ENCODE data around the gene HOXC11. TPM values are rescaled to one million over a fixed set of nuclear protein-coding genes. Genes with fewer than 3 reads are reported as not detected.

HOXC11 gene
- total and polyA plus RNA-seq, 2 of the 4 experiments (the other 2 are of a cell fraction) = not detected

GRCh38 chr12:54004841-54005530 is 32.1 kb downstream of the HOXC11 start:
- no peak overlapping the region for H2BK5ac ChIP-seq (ENCODE audit: low read depth, low read length, poor library complexity, severe bottlenecking)
- TF ChIP-seq CHD1 (IDR thresholded peaks at IDR 0.05; ENCODE audit: low read depth, low read length) = no peak
- no peak for TF ChIP-seq MAFK (IDR thresholded peaks at IDR 0.05; ENCODE audit: low read depth, low read length)
- no peak for TF ChIP-seq RAD21 (IDR thresholded peaks at IDR 0.05; ENCODE audit: low read length)
- no peak for TF ChIP-seq RCOR1 (IDR thresholded peaks at IDR 0.05; ENCODE audit: insufficient replicate concordance, low read length)
- no peak for TF ChIP-seq FOS (IDR thresholded peaks at IDR 0.05; ENCODE audit: low read depth, low read length)
- TF ChIP-seq ELK1 (IDR thresholded peaks at IDR 0.05; ENCODE audit: borderline replicate concordance, low read depth, low read length) = no peak
- no peak for TF ChIP-seq MAZ (IDR thresholded peaks at IDR 0.05; ENCODE audit: borderline replicate concordance, low read depth, low read length)
- no peak for TF ChIP-seq MXI1 (IDR thresholded peaks at IDR 0.05; ENCODE audit: borderline replicate concordance, low read depth, low read length)
- TF ChIP-seq CTCF (conservative IDR thresholded peaks at IDR 0.05; ENCODE audit: low read depth, low read length) = no peak
- no peak for TF ChIP-seq SMC3 (IDR thresholded peaks at IDR 0.05; ENCODE audit: low read depth, low read length)
- no peak for TF ChIP-seq BHLHE40 (IDR thresholded peaks at IDR 0.05; ENCODE audit: low read depth, low read length)
- no peak overlapping the region for H2AK9ac ChIP-seq (replicated peaks; ENCODE audit: low read depth, low read length, poor library complexity)
- no peak overlapping the region for H2BK120ac ChIP-seq (ENCODE audit: low read depth, low read length)
- no peak overlapping the region for H4K5ac ChIP-seq (ENCODE audit: low read depth, low read length)
- H3K18ac ChIP-seq (ENCODE audit: low read depth, low read length) = no peak overlapping the region
- no peak overlapping the region for H4K8ac ChIP-seq (ENCODE audit: low read depth in 2 of 2, low read length in 2 of 2)
- H2AK5ac ChIP-seq (ENCODE audit: low read depth, low read length) = no peak overlapping the region
- H3K79me1 ChIP-seq (ENCODE audit: low read depth in 1 of 2, low read length in 2 of 2) = no peaks in the 10 kb centered on the region
- H3K56ac ChIP-seq (ENCODE audit: extremely low read depth, insufficient read depth, low read length) = no peak overlapping the region
- no peaks in the 10 kb centered on the region for H3K9me1 ChIP-seq (ENCODE audit: insufficient read depth, low read length)
- 17% methylated on average over 8 of the region's 31 CpGs; no CpG with 5 or more reads in 1 of the 2 experiments for WGBS, 2 experiments (ENCODE audit: extremely low coverage in 2 of 2, insufficient read length in 1 of 2)
- H3K9me3 ChIP-seq (ENCODE audit: control insufficient read depth, insufficient read depth, low read length) = no peaks in the 10 kb centered on the region
- BruUV-seq (replicated peaks) = no TSS peak
- H3K4me3 ChIP-seq (ENCODE audit: insufficient read depth, low read depth, low read length) = no peak overlapping the region
- H4K91ac ChIP-seq (ENCODE audit: insufficient read depth, low read depth, low read length) = no peak overlapping the region
- H3K23ac ChIP-seq (ENCODE audit: low read depth, low read length) = no peak overlapping the region
- H3K27me3 ChIP-seq (ENCODE audit: control insufficient read depth, insufficient read depth, low read length) = peaks cover 90% of the 10 kb centered on the region
- H4K20me1 ChIP-seq (ENCODE audit: insufficient read depth, low read length) = no peaks in the 10 kb centered on the region
- no peak overlapping the region for H3K4ac ChIP-seq (ENCODE audit: low read depth, low read length)
- ChIA-PET CTCF (interaction anchor here (0.6 to 1.0 kb wide), 3 partner anchors 13 to 316 kb away, joined by 3 to 5 read pairs (median 4); no protein-coding TSS in a partner anchor), POLR2A (ENCODE audit: unreplicated experiment) (no interaction called here)
- H3K27ac ChIP-seq (ENCODE audit: insufficient read depth, low read length) = no peak overlapping the region
- H3K14ac ChIP-seq (replicated peaks; ENCODE audit: low read depth, low read length) = no peak overlapping the region
- no peak overlapping the region for H3K4me2 ChIP-seq (ENCODE audit: low read depth, low read length)
- dilution Hi-C loops (cut with HindIII; ENCODE audit: low sequenced_read_pairs, unreplicated experiment) (no loop called here), in situ Hi-C loops (cut with MboI; ENCODE audit: low sequenced_read_pairs) (loop anchor here (5.0 kb wide), 1 partner anchor 187 kb away; no protein-coding TSS in a partner anchor), intact Hi-C loops (cut with micrococcal nuclease) (loop anchor here (10.0 kb wide), 1 partner anchor 300 kb away; no protein-coding TSS in a partner anchor)
- no peak overlapping the region for H2BK20ac ChIP-seq (ENCODE audit: low read depth, low read length)
- ATAC-seq (ENCODE audit: low read depth) = no peak
- no peak overlapping the region for H3K9ac ChIP-seq (ENCODE audit: low read depth, low read length)
- no peak overlapping the region for H2BK15ac ChIP-seq (ENCODE audit: low read depth, low read length)
- H3K4me1 ChIP-seq (ENCODE audit: control insufficient read depth, insufficient read depth, low read length) = no peaks in the 10 kb centered on the region
- H2AFZ ChIP-seq (replicated peaks; ENCODE audit: low read length, poor library complexity) = no peak overlapping the region
- H3K36me3 ChIP-seq (ENCODE audit: control insufficient read depth, insufficient read depth, low read length) = no peaks in the 10 kb centered on the region
- DNase-seq = no peak
